HCT116 (cell line): Measurements from ENCODE around the gene ABRAXAS1. TPM values are rescaled to one million over a fixed set of nuclear protein-coding genes. Genes with fewer than 3 reads are reported as not detected.
A peak's percentile ranks its signal among the peaks of the same experiment; 100 is the strongest.

Experiments used
- ATAC-seq: fragments of 200-7000 bp; cut with Tn5 transposase; 2 replicates; pipeline ENCODE4 v1.9.1; 2020; ENCODE audit warnings: mild to moderate bottlenecking, moderate library complexity
- BruUV-seq: library from RNA; stranded (reverse); fragments of 400-500 nt; replicated peaks from 2 replicates; lab custom pipeline; 2021; lab: Mats Ljungman, UMichigan
- CTCF ChIA-PET: fragments of 300-600 bp; sonication (Branson Sonifier 250); formaldehyde crosslinking; loops from one replicate; lab custom pipeline; 2021; ENCODE audit warnings: antibody characterized with exemption; lab: Charles Lee
- POLR2A ChIA-PET: fragments of 300-600, 350-600 bp; sonication (Branson Sonifier 250); formaldehyde crosslinking; loops from one replicate; lab custom pipeline; 2021; ENCODE audit warnings: antibody characterized with exemption; lab: Charles Lee
- RAD21 ChIA-PET, 2 experiments: fragments of 300-600 bp; sonication (Branson Sonifier 250); formaldehyde crosslinking; loops; one replicate each; lab custom pipeline; 2023; ENCODE audit warnings: low total read pairs in 2 of 2; ENCODE audit not compliant: uncharacterized antibody in 2 of 2, unreplicated experiment in 2 of 2, low non-redundant PET in 1 of 2; lab: Charles Lee
- DNase-seq: peaks from one replicate; pipeline ENCODE4 v3.0.0-alpha.2; 2010; ENCODE audit warnings: low read depth, low spot score
- H2AFZ ChIP-seq: fragments of 200-600 bp; shearing (Covaris generic), sonication (generic); 2 replicates; pipeline ENCODE4 v1.6.1; 2017; ENCODE audit warnings: low read depth, mixed run types, mixed read lengths, antibody characterized with exemption, low read length; ENCODE audit not compliant: poor library complexity, severe bottlenecking
- H3K27ac ChIP-seq: 2 replicates; pipeline ENCODE4 v1.5.1; 2012; ENCODE audit warnings: low read depth, low read length
- H3K27me3 ChIP-seq: fragments of 200-600 bp; sonication (generic); 2 replicates; pipeline ENCODE4 v1.6.1; 2016; ENCODE audit warnings: mixed run types, low read length, mixed read lengths; ENCODE audit not compliant: insufficient read depth
- H3K36me3 ChIP-seq, 2 experiments: fragments of 200-500 bp in 1 of 2; fragments of 200-600 bp in 1 of 2; sonication (Bioruptor generic) in 1 of 2; sonication (generic) in 1 of 2; 2 replicates each; pipeline versions ENCODE4 v1.5.1 to v1.6.1; 2014 to 2016; ENCODE audit warnings: low read length in 2 of 2, inconsistent platforms in 1 of 2, mixed read lengths in 1 of 2, mixed run types in 1 of 2; ENCODE audit not compliant: insufficient read depth in 2 of 2, control insufficient read depth in 1 of 2
- H3K4me1 ChIP-seq, 2 experiments: fragments of 200-600 bp in 1 of 2; sonication (generic) in 1 of 2; 2 replicates each; pipeline versions ENCODE4 v1.5.1 to v1.6.1; 2012 to 2017; ENCODE audit warnings: low read length in 2 of 2, inconsistent platforms in 1 of 2, mild to moderate bottlenecking in 1 of 2, mixed read lengths in 1 of 2, mixed run types in 1 of 2, moderate library complexity in 1 of 2; ENCODE audit not compliant: insufficient read depth in 2 of 2, control insufficient read depth in 1 of 2
- H3K4me2 ChIP-seq: fragments of 200-600 bp; sonication (generic); 2 replicates; pipeline ENCODE4 v1.6.1; 2017; ENCODE audit warnings: mixed run types, low read length, mixed read lengths
- H3K4me3 ChIP-seq, 2 experiments: fragments of 200-600 bp in 1 of 2; sonication (generic) in 1 of 2; replicated peaks in 1 of 2; 2 replicates each; pipeline ENCODE4 v1.5.1; 2011 to 2016; ENCODE audit warnings: low read length in 2 of 2, control low read depth in 1 of 2, low read depth in 1 of 2, mild to moderate bottlenecking in 1 of 2, mixed read lengths in 1 of 2, mixed run types in 1 of 2
- H3K79me2 ChIP-seq: fragments of 200-600 bp; sonication (generic); 2 replicates; pipeline ENCODE4 v1.6.1; 2017; ENCODE audit warnings: mild to moderate bottlenecking, mixed run types, low read length, moderate library complexity, mixed read lengths; ENCODE audit not compliant: insufficient read depth
- H3K9ac ChIP-seq: fragments of 200-600 bp; sonication (generic); 2 replicates; pipeline ENCODE4 v1.6.1; 2016; ENCODE audit warnings: low read length, mixed read lengths
- H3K9me2 ChIP-seq: fragments of 200-600 bp; sonication (generic), shearing (Covaris generic); 2 replicates; pipeline ENCODE4 v1.6.1; 2017; ENCODE audit warnings: mixed run types, mild to moderate bottlenecking, moderate library complexity; ENCODE audit not compliant: insufficient read depth
- H3K9me3 ChIP-seq, 2 experiments: fragments of 200-500 bp in 1 of 2; fragments of 200-600 bp in 1 of 2; sonication (Bioruptor generic) in 1 of 2; sonication (generic) in 1 of 2; 2 replicates each; pipeline ENCODE4 v1.6.1; 2014 to 2017; ENCODE audit warnings: low read length in 2 of 2, mixed read lengths in 2 of 2, inconsistent platforms in 1 of 2, low read depth in 1 of 2, mild to moderate bottlenecking in 1 of 2, mixed run types in 1 of 2, moderate library complexity in 1 of 2; ENCODE audit not compliant: control insufficient read depth in 1 of 2, insufficient read depth in 1 of 2
- H4K20me1 ChIP-seq: fragments of 200-600 bp; sonication (generic), shearing (Covaris generic); 2 replicates; pipeline ENCODE4 v1.6.1; 2017; ENCODE audit warnings: mixed run types, mild to moderate bottlenecking, moderate library complexity; ENCODE audit not compliant: insufficient read depth
- ATF3 ChIP-seq: IDR thresholded peaks from 2 replicates; pipeline ENCODE4 v1.6.1; 2012
- EZH2 ChIP-seq: fragments of 200-600 bp; sonication (generic); IDR thresholded peaks from 2 replicates; pipeline ENCODE4 v1.6.1; 2017; ENCODE audit warnings: antibody characterized with exemption, mixed run types
- JUND ChIP-seq: IDR thresholded peaks from 2 replicates; pipeline ENCODE4 v1.6.1; 2012
- RAD21 ChIP-seq: IDR thresholded peaks from 2 replicates; pipeline ENCODE4 v1.6.1; 2012; ENCODE audit warnings: low read depth, mild to moderate bottlenecking
- SRF ChIP-seq: IDR thresholded peaks from 2 replicates; pipeline ENCODE4 v1.6.1; 2012; ENCODE audit warnings: low read depth
- ZNF274 ChIP-seq: fragments of 200-500 bp; sonication (Bioruptor generic); IDR thresholded peaks from 2 replicates; pipeline ENCODE4 v1.6.1; 2014; ENCODE audit warnings: mild to moderate bottlenecking, low read depth, low read length, inconsistent platforms
- intact Hi-C: fragments of 100-400 bp; cut with micrococcal nuclease; formaldehyde crosslinking; loops from 2 replicates; pipeline ENCODE4 v1.10.0; 2022
- total RNA-seq: library from RNA; stranded (reverse); gene quantifications from one replicate; pipeline ENCODE4 v1.2.1, GENCODE V29; 2021; ENCODE audit not compliant: unreplicated experiment
- TF ChIP-seq, protein P1 (sequence below), 3 experiments: fragments of 200-600 bp in 1 of 3; sonication (generic) in 1 of 3; IDR thresholded peaks in 2 of 3; conservative IDR thresholded peaks in 1 of 3; 2 replicates each; pipeline ENCODE4 v1.5.1; 2012 to 2017; ENCODE audit warnings: low read depth in 2 of 3, low read length in 2 of 3, antibody characterized with exemption in 1 of 3, borderline replicate concordance in 1 of 3, control low read depth in 1 of 3, mild to moderate bottlenecking in 1 of 3, mixed read lengths in 1 of 3, mixed run types in 1 of 3, moderate library complexity in 1 of 3; ENCODE audit not compliant: insufficient read depth in 1 of 3

The ABRAXAS1 gene
- total RNA-seq, 1 experiment from 2014 or later = 23.3 TPM

DNA sequence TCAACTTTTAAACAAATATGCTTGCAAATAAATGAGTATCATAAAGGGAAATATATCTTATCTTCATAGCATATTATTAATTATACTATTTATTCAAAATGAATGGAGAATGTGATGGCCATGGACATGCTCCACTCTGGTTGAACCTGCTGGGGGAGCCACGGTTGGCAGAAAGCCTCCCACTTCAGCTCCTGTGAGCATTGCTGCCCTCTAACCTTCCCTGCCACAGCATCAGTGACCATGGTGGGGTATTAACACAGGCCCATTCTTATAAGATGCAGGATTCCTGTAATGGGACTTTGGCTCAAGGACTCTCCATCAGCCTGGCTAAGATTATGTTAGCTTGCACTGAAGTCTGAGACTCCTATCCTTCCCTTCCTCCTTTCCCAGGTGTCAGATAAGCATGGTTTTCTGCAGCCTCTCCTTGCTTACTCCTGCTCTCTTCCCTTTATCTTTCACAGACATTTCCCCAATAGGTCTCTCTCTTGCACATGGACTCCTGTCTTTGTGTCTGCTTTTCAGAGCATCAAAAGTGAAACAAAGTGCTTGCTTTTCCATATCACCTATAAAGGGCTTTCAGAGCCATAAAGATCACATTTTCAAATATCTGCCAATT is 4.9 kb upstream of the ABRAXAS1 start:
- Histone ChIP-seq H4K20me1 (no peaks in the 10 kb centered on the region), H2AFZ (peak overlapping the region; percentile 29), H3K36me3 (no peaks in the 10 kb centered on the region), H3K79me2 (no peaks in the 10 kb centered on the region), H3K4me1 (peaks cover 5 to 6% of the 10 kb centered on the region in 2 experiments; a peak in 3 of 4 replicates), H3K27ac (no peak overlapping the region), H3K9ac (no peak overlapping the region), H3K9me3 (no peaks in the 10 kb centered on the region), H3K4me3 (no peak overlapping the region), H3K4me2 (0 out of 2 replicates have a peak overlapping the region, but pooled peaks have one; percentile 1), H3K9me2 (no peaks in the 10 kb centered on the region), H3K27me3 (no peaks in the 10 kb centered on the region)
- ChIA-PET POLR2A (no interaction called here), RAD21 (no interaction called here), CTCF (interaction anchor here (0.6 to 1.9 kb wide), 2 partner anchors 19 to 150 kb away, joined by 3 to 6 read pairs; no protein-coding TSS in a partner anchor)
- DNase-seq (no peak), ATAC-seq (no peak)
- no TSS peak for BruUV-seq
- TF ChIP-seq SRF (no peak), RAD21 (peak; percentile 20; the same call in 1 of the 2 replicates)
- TF ChIP-seq, protein P1, sequence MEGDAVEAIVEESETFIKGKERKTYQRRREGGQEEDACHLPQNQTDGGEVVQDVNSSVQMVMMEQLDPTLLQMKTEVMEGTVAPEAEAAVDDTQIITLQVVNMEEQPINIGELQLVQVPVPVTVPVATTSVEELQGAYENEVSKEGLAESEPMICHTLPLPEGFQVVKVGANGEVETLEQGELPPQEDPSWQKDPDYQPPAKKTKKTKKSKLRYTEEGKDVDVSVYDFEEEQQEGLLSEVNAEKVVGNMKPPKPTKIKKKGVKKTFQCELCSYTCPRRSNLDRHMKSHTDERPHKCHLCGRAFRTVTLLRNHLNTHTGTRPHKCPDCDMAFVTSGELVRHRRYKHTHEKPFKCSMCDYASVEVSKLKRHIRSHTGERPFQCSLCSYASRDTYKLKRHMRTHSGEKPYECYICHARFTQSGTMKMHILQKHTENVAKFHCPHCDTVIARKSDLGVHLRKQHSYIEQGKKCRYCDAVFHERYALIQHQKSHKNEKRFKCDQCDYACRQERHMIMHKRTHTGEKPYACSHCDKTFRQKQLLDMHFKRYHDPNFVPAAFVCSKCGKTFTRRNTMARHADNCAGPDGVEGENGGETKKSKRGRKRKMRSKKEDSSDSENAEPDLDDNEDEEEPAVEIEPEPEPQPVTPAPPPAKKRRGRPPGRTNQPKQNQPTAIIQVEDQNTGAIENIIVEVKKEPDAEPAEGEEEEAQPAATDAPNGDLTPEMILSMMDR (IDR thresholded peaks at IDR 0.05 in 2 of 3, conservative IDR thresholded peaks at IDR 0.05 in 1 of 3; ENCODE audit: borderline replicate concordance in 1 of 3, insufficient read depth in 1 of 3, low read depth in 2 of 3, low read length in 2 of 3) = peak in 2 of 3 experiments; percentile 26 to 30; a peak in 3 of 6 replicates
- intact Hi-C loops = loop anchor here (5.0 kb wide), 1 partner anchor 152 kb away; no protein-coding TSS in a partner anchor

DNA sequence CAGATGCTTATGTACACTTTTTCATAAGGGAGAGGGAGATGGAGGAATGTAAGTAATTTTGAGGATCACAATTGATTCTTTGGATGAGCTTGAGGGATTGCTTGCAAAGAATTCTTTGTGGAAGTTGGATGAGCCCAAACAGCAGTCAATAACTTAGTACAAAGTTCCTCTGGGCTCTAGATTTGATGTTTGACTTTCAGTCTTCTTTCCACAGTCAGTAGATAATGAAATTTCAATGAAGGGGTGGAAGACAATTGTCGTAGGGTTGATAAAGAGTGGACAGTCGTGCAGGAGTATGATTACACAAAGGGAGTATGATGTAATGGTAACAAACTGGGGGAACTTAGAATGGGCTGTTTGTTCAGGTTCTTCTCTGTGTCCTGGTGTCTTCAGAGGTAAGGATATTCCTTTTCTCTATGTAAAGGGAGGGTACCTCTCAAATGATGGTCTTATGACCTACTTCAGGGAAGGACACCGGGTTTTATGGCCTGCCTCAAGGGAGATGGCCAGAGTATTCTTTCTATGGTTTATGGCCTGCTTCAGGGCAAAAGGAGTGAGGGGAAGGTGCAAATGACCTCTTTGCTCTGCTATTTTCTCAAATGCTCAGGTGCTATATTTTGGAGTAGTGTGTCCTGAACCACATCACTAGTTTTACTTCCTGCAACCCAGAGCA is 1.7 kb upstream of the ABRAXAS1 start:
- POLR2A ChIA-PET = no interaction called here

More for the DNA sequence above, 1.7 kb upstream of the ABRAXAS1 start:
- TF ChIP-seq ZNF274 = no peak
- no peak for TF ChIP-seq EZH2
- no peak for TF ChIP-seq RAD21
- no peak for TF ChIP-seq ATF3
- no peak for TF ChIP-seq JUND
- H4K20me1 ChIP-seq = no peaks in the 10 kb centered on the region
- H3K79me2 ChIP-seq = no peaks in the 10 kb centered on the region
- no peak overlapping the region for H3K4me2 ChIP-seq
- H3K9me2 ChIP-seq = no peaks in the 10 kb centered on the region
- peak overlapping the region; percentile 64 for H2AFZ ChIP-seq
- intact Hi-C loops = loop anchor here (2.0 kb wide), 1 partner anchor 42 kb away; no protein-coding TSS in a partner anchor
- no peak overlapping the region for H3K27ac ChIP-seq
- H3K9me3 ChIP-seq = no peaks in the 10 kb centered on the region
- ChIA-PET CTCF (no interaction called here), RAD21 (no interaction called here)
- H3K9ac ChIP-seq = no peak overlapping the region
- BruUV-seq = no TSS peak
- H3K4me1 ChIP-seq = peaks cover 7 to 16% of the 10 kb centered on the region in 2 experiments; a peak in 3 of 4 replicates
- ATAC-seq (no peak), DNase-seq (no peak)
- H3K36me3 ChIP-seq = no peaks in the 10 kb centered on the region
- no peaks in the 10 kb centered on the region for H3K27me3 ChIP-seq
- H3K4me3 ChIP-seq = no peak overlapping the region
